Thyroid gland (tissue), 4 donors: Measurements from ENCODE around the gene KLHL11.

Source experiments
- POLR2A ChIP-seq, 2 donors: fragments of 450-650 bp; IDR thresholded peaks; one replicate each; pipeline ENCODE4 v1.6.1; 2017; ENCODE audit warnings: antibody characterized with exemption in 2 of 2, mild to moderate bottlenecking in 2 of 2, moderate library complexity in 1 of 2
- TF ChIP-seq, protein P1 (sequence below), 6 experiments: fragments of 200-600 bp in 3 of 6; fragments of 450-650 bp in 3 of 6; sonication (generic) in 3 of 6; IDR thresholded peaks; one replicate each; pipeline ENCODE4 v1.5.1; 2016 to 2019; ENCODE audit warnings: antibody characterized with exemption in 6 of 6, mild to moderate bottlenecking in 2 of 6, inconsistent platforms in 1 of 6, moderate library complexity in 1 of 6

GRCh38 chr17:41813152-41813680 is 52.0 kb downstream of the KLHL11 start:
- TF ChIP-seq, protein P1, sequence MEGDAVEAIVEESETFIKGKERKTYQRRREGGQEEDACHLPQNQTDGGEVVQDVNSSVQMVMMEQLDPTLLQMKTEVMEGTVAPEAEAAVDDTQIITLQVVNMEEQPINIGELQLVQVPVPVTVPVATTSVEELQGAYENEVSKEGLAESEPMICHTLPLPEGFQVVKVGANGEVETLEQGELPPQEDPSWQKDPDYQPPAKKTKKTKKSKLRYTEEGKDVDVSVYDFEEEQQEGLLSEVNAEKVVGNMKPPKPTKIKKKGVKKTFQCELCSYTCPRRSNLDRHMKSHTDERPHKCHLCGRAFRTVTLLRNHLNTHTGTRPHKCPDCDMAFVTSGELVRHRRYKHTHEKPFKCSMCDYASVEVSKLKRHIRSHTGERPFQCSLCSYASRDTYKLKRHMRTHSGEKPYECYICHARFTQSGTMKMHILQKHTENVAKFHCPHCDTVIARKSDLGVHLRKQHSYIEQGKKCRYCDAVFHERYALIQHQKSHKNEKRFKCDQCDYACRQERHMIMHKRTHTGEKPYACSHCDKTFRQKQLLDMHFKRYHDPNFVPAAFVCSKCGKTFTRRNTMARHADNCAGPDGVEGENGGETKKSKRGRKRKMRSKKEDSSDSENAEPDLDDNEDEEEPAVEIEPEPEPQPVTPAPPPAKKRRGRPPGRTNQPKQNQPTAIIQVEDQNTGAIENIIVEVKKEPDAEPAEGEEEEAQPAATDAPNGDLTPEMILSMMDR (IDR thresholded peaks at IDR 0.05), result no peak
- no peak for TF ChIP-seq POLR2A (IDR thresholded peaks at IDR 0.05)
